ENCODE results near the gene OR8J1. TPM values are rescaled to one million over a fixed set of nuclear protein-coding genes. Genes with fewer than 3 reads are reported as not detected.
"Not testable (repeated sequence)": the region's sequence is repeated elsewhere in the genome, so short reads cannot be mapped to it uniquely, and the experiment has no call there.

OR8J1 gene
- total RNA-seq, 1 experiment from 2014 or later, result not detected

DNA sequence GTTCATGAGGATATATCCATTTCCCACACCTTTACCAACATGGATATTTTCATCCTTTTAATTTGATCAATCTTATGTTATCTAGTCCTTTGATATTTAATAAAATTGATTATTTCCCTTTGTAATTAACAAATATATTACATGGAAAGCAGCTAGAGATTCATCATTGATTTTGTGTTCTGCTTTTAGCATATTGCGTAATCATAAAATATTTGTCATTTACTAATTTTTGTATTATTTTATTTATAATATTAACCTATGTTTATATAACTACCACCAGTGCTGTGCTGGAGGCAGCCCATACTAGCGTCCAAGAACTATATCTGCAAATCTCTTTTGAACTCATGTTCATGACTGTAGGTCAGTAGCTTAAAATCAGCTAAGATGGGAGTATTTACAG lies 26.0 kb downstream of the OR8J1 start:
- CTCF ChIA-PET, result no interaction called here
- H3K27ac Mint-ChIP-seq (ENCODE audit: unreplicated experiment), result no peak overlapping the region
- peaks cover 22% of the 10 kb centered on the region for H3K9me3 Mint-ChIP-seq (ENCODE audit: low read depth, unreplicated experiment)
- no peak overlapping the region for H3K4me3 Mint-ChIP-seq (ENCODE audit: low read depth, unreplicated experiment)
- intact Hi-C loops (cut with micrococcal nuclease; ENCODE audit: unreplicated experiment), result no loop called here
- BruUV-seq (replicated peaks), result no TSS peak
- TF ChIP-seq, protein P1, sequence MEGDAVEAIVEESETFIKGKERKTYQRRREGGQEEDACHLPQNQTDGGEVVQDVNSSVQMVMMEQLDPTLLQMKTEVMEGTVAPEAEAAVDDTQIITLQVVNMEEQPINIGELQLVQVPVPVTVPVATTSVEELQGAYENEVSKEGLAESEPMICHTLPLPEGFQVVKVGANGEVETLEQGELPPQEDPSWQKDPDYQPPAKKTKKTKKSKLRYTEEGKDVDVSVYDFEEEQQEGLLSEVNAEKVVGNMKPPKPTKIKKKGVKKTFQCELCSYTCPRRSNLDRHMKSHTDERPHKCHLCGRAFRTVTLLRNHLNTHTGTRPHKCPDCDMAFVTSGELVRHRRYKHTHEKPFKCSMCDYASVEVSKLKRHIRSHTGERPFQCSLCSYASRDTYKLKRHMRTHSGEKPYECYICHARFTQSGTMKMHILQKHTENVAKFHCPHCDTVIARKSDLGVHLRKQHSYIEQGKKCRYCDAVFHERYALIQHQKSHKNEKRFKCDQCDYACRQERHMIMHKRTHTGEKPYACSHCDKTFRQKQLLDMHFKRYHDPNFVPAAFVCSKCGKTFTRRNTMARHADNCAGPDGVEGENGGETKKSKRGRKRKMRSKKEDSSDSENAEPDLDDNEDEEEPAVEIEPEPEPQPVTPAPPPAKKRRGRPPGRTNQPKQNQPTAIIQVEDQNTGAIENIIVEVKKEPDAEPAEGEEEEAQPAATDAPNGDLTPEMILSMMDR (IDR thresholded peaks at IDR 0.05; ENCODE audit: unreplicated experiment), result no peak
- H3K36me3 Mint-ChIP-seq (ENCODE audit: insufficient read depth, unreplicated experiment), result no peaks in the 10 kb centered on the region
- no peak for DNase-seq
- no peaks in the 10 kb centered on the region for H3K4me1 Mint-ChIP-seq (ENCODE audit: low read depth, unreplicated experiment)
- no peaks in the 10 kb centered on the region for H3K27me3 Mint-ChIP-seq (ENCODE audit: unreplicated experiment)

DNA sequence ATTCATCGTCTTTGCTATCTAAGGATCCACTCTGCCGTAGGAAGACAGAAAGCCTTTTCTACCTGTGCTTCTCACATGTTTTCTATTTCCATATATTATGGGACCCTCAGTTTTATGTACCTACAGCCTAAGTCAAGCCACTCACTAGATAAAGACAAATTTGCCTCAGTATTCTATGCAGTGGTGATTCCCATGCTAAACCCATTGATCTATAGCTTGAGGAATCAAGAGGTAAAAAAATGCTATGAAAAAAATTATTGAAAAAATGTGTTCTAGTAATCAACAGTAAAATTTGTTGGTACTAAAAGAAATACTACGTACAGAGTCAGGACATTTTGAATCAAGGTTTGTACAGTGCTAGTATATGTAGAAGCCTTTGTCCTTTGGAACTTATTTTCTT lies 40.3 kb downstream of the OR8J1 start:
- DNase-seq, result no peak
- H3K27ac Mint-ChIP-seq (ENCODE audit: unreplicated experiment), result no peak overlapping the region
- H3K27me3 Mint-ChIP-seq (ENCODE audit: unreplicated experiment), result no peaks in the 10 kb centered on the region
- CTCF ChIA-PET, result no interaction called here
- no peak overlapping the region for H3K4me3 Mint-ChIP-seq (ENCODE audit: low read depth, unreplicated experiment)
- H3K36me3 Mint-ChIP-seq (ENCODE audit: insufficient read depth, unreplicated experiment), result no peaks in the 10 kb centered on the region
- intact Hi-C loops (cut with micrococcal nuclease; ENCODE audit: unreplicated experiment), result no loop called here
- H3K9me3 Mint-ChIP-seq (ENCODE audit: low read depth, unreplicated experiment), result peaks cover 10% of the 10 kb centered on the region
- TF ChIP-seq, protein P1 (IDR thresholded peaks at IDR 0.05; ENCODE audit: unreplicated experiment), result no peak
- H3K4me1 Mint-ChIP-seq (ENCODE audit: low read depth, unreplicated experiment), result no peaks in the 10 kb centered on the region
- no TSS peak for BruUV-seq (replicated peaks)

DNA sequence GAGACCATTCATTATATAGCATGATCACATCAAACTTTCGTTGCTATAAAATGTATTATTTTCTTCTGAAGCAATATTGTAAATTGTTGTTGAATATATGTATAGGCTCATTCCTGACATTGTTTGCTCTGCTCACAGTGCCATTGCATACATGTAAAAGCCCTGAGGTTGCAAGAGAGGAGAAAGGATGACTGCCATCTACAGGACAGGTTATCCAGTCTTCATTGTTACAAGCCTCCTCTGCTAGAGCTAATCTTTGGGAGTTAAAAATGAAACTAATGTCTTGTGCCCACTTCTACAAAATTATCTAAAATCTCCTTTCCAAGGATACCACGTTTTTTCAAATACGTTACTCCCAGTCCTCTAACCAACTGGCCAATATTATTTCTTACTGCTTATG lies 42.0 kb downstream of the OR8J1 start:
- Mint-ChIP-seq H3K36me3 (ENCODE audit: insufficient read depth, unreplicated experiment) (no peaks in the 10 kb centered on the region), H3K4me3 (ENCODE audit: low read depth, unreplicated experiment) (no peak overlapping the region), H3K4me1 (ENCODE audit: low read depth, unreplicated experiment) (no peaks in the 10 kb centered on the region), H3K27me3 (ENCODE audit: unreplicated experiment) (no peaks in the 10 kb centered on the region), H3K9me3 (ENCODE audit: low read depth, unreplicated experiment) (peaks cover 10% of the 10 kb centered on the region), H3K27ac (ENCODE audit: unreplicated experiment) (no peak overlapping the region)
- no peak for DNase-seq
- TF ChIP-seq, protein P1 (IDR thresholded peaks at IDR 0.05; ENCODE audit: unreplicated experiment), result no peak
- intact Hi-C loops (cut with micrococcal nuclease; ENCODE audit: unreplicated experiment), result no loop called here
- BruUV-seq (replicated peaks), result no TSS peak
- CTCF ChIA-PET, result no interaction called here

DNA sequence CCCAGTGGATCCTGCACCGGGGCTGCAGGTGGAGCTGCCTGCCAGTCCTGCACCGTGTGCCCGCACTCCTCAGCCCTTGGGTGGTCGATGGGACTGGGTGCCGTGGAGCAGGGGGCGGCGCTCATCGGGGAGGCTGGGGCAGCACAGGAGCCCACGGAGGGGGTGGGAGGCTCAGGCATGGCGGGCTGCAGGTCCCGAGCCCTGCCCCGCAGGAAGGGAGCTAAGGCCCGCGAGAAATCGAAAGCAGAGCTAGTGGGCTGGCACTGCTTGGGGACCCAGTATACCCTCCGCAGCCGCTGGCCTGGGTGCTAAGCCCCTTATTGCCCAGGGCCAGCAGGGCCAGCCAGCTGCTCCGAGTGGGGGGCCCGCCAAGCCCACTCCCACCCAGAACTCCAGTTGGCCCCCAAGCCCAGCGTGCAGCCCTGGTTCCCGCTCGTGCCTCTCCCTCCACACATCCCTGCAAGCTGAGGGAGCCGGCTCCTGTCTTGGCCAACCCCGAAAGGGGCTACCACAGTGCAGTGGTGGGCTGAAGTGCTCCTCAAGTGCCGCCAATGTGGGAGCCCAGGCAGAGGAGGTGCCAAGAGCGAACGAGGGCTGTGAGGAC lies 47.9 kb downstream of the OR8J1 start:
- H3K4me3 Mint-ChIP-seq (ENCODE audit: low read depth, unreplicated experiment); CTCF ChIA-PET; BruUV-seq (replicated peaks); H3K36me3 Mint-ChIP-seq (ENCODE audit: insufficient read depth, unreplicated experiment); H3K27ac Mint-ChIP-seq (ENCODE audit: unreplicated experiment); intact Hi-C loops (cut with micrococcal nuclease; ENCODE audit: unreplicated experiment); H3K27me3 Mint-ChIP-seq (ENCODE audit: unreplicated experiment); DNase-seq; H3K9me3 Mint-ChIP-seq (ENCODE audit: low read depth, unreplicated experiment); H3K4me1 Mint-ChIP-seq (ENCODE audit: low read depth, unreplicated experiment): not testable (repeated sequence)

DNA sequence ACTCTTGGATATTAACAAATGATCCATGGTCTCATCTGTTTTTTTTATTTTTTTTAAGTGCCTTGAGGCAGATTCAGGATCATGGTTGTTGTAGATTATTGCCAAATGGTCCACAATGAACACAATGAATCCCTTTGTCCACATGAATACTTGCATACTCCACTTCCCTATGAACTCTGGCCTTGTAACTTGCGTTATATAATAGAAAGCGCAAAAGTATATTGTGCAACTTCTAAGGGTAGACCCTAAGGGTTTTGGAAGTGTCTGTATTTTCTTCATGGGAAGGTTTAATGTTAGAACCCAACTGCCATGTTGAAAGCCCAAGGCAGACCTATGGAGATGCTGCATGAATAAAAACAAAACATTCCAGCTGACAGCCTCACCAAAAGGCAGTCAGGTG lies 50.3 kb downstream of the OR8J1 start:
- CTCF ChIA-PET, result no interaction called here
- intact Hi-C loops (cut with micrococcal nuclease; ENCODE audit: unreplicated experiment), result no loop called here
- Mint-ChIP-seq H3K36me3 (ENCODE audit: insufficient read depth, unreplicated experiment) (no peaks in the 10 kb centered on the region), H3K4me3 (ENCODE audit: low read depth, unreplicated experiment) (no peak overlapping the region), H3K9me3 (ENCODE audit: low read depth, unreplicated experiment) (peaks cover 11% of the 10 kb centered on the region), H3K27ac (ENCODE audit: unreplicated experiment) (no peak overlapping the region), H3K27me3 (ENCODE audit: unreplicated experiment) (no peaks in the 10 kb centered on the region), H3K4me1 (ENCODE audit: low read depth, unreplicated experiment) (no peaks in the 10 kb centered on the region)
- TF ChIP-seq, protein P1 (IDR thresholded peaks at IDR 0.05; ENCODE audit: unreplicated experiment), result no peak
- DNase-seq, result no peak
- no TSS peak for BruUV-seq (replicated peaks)
